ENCODE measurements around the gene TBPL1.

The TBPL1 gene

DNA sequence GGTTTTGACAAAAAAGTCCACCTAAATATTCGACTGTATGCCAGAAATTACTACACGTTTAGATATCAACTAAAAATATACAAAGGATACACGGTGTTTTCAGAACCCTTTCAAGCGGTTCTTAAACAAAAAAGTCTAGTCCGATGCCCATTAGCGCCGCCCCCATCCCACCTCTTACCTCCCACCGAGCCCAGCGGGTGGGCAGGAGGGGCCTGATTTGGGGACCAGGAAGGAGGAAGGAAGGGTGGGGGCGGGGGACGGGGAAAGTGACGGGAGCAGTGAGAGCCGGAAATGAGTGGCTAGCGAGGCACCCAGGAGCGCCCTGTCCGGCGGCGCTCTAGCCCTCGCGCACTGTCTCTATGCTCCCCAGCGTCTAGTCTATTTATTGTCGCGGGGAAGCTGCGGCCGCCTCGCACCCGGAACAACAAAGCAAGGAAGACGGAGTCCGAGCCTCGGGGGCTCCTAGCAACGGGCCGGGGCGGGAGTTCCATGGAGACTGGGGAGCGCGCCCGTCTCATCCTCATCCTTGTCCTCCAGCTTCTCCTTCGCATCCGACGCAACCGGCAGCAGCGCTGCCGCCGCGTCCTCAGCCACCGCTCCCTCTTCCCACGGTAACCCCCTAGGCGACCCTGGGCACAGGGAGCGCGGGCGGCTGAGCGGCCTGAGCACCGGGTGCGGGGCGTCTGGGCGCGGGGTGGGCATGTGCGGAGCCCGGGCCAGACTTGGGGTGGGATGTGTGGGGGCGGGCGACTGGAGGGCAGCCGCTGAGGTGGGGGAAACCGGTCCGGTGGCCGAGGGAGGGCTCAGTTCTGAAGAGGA, at the start of gene TBPL1:
Gene TBPL1 (plus strand): TSS at position 410 of the 819 bp plus-strand sequence. CDS start 26,902 bp downstream, outside the sequence.
- peak within 1 kb of the TSS; percentile 87 to 98 (median 91) for H3K4me3 ChIP-seq (ENCODE audit: low read depth in 1 of 5, low read length in 5 of 5)
- H3K9ac ChIP-seq (ENCODE audit: low read length in 5 of 5) = peak within 1 kb of the TSS; percentile 57 to 90 (median 77)
- peak within 1 kb of the TSS; percentile 94 for H3K27ac ChIP-seq (ENCODE audit: low read depth, low read length)
- peaks cover 5 to 32% (median 20%) of the 10 kb centered on the region in 5 donors for H3K4me1 ChIP-seq (ENCODE audit: control insufficient read depth in 5 of 5, insufficient read depth in 5 of 5, low read length in 5 of 5)
- H3K9me3 ChIP-seq (ENCODE audit: control insufficient read depth in 5 of 5, low read length in 5 of 5) = no peaks in the 10 kb centered on the region
- no peaks in the 10 kb centered on the region for H3K27me3 ChIP-seq (ENCODE audit: control insufficient read depth in 5 of 5, insufficient read depth in 4 of 5, low read length in 5 of 5)
- H3K36me3 ChIP-seq (ENCODE audit: control insufficient read depth in 5 of 5, insufficient read depth in 5 of 5, low read length in 5 of 5) = no peaks in the 10 kb centered on the region

DNA sequence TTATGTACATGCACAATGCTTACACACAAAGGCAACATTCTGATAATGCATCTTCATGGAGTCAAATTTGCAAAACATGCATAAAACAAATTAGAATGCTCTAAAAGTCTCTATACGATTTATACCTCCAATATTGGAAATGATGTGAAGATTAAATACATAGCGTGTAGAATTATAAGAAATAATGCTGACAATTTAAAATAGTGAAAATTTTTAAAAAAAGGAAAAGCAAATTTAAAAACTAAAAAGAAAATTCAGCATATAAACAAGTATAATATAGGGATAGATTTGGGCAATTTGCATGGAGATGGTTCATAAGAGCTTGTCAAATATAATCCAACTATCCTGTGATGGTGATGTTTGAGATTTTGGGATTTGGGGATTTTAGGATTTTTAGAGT, 49.2 kb upstream of the TBPL1 start:
- Histone ChIP-seq H3K4me3 (ENCODE audit: low read depth in 1 of 5, low read length in 5 of 5) (no peak overlapping the region), H3K27me3 (ENCODE audit: control insufficient read depth in 5 of 5, insufficient read depth in 4 of 5, low read length in 5 of 5) (peaks cover 0 to 18% (median 4%) of the 10 kb centered on the region in 5 donors), H3K9ac (ENCODE audit: low read length in 5 of 5) (no peak overlapping the region), H3K9me3 (ENCODE audit: control insufficient read depth in 5 of 5, low read length in 5 of 5) (no peaks in the 10 kb centered on the region), H3K4me1 (ENCODE audit: control insufficient read depth in 5 of 5, insufficient read depth in 5 of 5, low read length in 5 of 5) (no peaks in the 10 kb centered on the region), H3K27ac (ENCODE audit: low read depth, low read length) (no peak overlapping the region), H3K36me3 (ENCODE audit: control insufficient read depth in 5 of 5, insufficient read depth in 5 of 5, low read length in 5 of 5) (no peaks in the 10 kb centered on the region)

DNA sequence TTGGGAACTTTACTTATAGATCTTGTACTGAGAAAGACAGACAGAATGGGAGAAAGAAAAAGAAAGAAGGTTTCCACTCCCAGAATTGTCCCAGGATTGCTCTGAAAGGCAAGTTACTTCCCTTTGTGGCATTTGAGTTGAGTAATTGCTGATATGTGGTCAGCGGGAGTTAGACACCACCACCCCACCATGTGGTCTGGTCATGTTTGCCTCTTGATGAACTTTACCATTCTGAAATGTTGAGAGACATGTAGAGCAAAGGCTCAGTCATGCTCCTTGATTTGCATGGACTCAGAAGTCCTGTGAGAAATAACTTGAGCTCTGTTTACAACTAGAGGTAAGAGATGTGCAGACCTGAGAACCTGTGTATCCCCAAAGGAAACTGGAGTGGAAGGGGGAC, 47.0 kb upstream of the TBPL1 start:
- H3K27me3 ChIP-seq (ENCODE audit: control insufficient read depth in 5 of 5, insufficient read depth in 4 of 5, low read length in 5 of 5) = peaks cover 0 to 12% (median 3%) of the 10 kb centered on the region in 5 donors
- H3K27ac ChIP-seq (ENCODE audit: low read depth, low read length) = no peak overlapping the region
- H3K4me3 ChIP-seq (ENCODE audit: low read depth in 1 of 5, low read length in 5 of 5) = no peak overlapping the region
- no peaks in the 10 kb centered on the region for H3K4me1 ChIP-seq (ENCODE audit: control insufficient read depth in 5 of 5, insufficient read depth in 5 of 5, low read length in 5 of 5)
- no peaks in the 10 kb centered on the region for H3K36me3 ChIP-seq (ENCODE audit: control insufficient read depth in 5 of 5, insufficient read depth in 5 of 5, low read length in 5 of 5)
- no peaks in the 10 kb centered on the region for H3K9me3 ChIP-seq (ENCODE audit: control insufficient read depth in 5 of 5, low read length in 5 of 5)
- no peak overlapping the region for H3K9ac ChIP-seq (ENCODE audit: low read length in 5 of 5)

DNA sequence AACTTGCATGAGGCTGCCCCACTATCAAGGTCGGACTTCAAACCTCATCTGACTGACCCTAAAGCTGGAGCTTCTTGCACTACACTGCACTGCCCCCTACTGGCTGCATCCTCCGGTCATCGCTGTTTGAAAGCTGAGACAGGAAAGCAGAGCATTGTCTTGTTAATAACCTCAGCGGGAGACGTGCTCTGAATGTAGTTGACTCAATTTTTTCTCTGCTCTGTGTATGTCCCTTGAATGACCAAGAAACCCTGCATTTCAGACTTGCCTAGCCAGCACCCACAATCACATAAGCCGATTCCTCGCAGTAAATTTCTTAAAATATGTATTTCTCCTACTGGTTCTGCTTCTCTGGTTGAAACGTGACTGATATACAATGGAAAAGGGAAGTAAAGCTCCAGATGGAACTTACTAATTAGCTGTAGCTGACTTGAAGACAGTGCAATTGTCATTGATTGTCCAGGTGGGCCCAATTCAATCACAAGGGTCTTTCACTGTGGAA, 36.3 kb upstream of the TBPL1 start:
- Histone ChIP-seq H3K27me3 (ENCODE audit: control insufficient read depth in 5 of 5, insufficient read depth in 4 of 5, low read length in 5 of 5) (peaks cover 0 to 5% (median 0%) of the 10 kb centered on the region in 5 donors), H3K27ac (ENCODE audit: low read depth, low read length) (no peak overlapping the region), H3K4me3 (ENCODE audit: low read depth in 1 of 5, low read length in 5 of 5) (peak overlapping the region in 1 of 5 donors; percentile 32), H3K4me1 (ENCODE audit: control insufficient read depth in 5 of 5, insufficient read depth in 5 of 5, low read length in 5 of 5) (peaks cover 0 to 4% (median 2%) of the 10 kb centered on the region in 5 donors), H3K9ac (ENCODE audit: low read length in 5 of 5) (no peak overlapping the region), H3K9me3 (ENCODE audit: control insufficient read depth in 5 of 5, low read length in 5 of 5) (peaks cover 0 to 5% (median 3%) of the 10 kb centered on the region in 5 donors), H3K36me3 (ENCODE audit: control insufficient read depth in 5 of 5, insufficient read depth in 5 of 5, low read length in 5 of 5) (no peaks in the 10 kb centered on the region)

DNA sequence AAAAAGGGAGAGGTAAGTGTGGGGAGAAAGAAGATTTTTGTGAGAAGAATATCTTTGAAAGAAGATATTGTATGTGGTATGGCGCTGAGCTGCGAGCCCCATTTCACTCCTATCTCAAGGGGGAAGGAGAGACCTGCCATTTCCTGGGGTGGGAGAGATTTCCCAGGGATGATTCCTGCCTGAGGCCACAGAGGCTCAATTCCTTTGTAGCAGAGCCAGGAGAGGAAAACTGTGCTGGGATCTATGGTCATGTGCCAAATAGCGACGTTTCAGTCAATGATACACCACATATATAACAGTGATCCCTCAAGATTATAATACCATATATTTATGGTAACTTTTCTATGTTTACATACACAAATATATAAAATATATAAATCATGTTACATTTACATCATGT, 35.2 kb upstream of the TBPL1 start:
- Histone ChIP-seq H3K27ac (ENCODE audit: low read depth, low read length) (no peak overlapping the region), H3K9ac (ENCODE audit: low read length in 5 of 5) (no peak overlapping the region), H3K4me1 (ENCODE audit: control insufficient read depth in 5 of 5, insufficient read depth in 5 of 5, low read length in 5 of 5) (peaks cover 0 to 4% (median 2%) of the 10 kb centered on the region in 5 donors), H3K4me3 (ENCODE audit: low read depth in 1 of 5, low read length in 5 of 5) (no peak overlapping the region), H3K36me3 (ENCODE audit: control insufficient read depth in 5 of 5, insufficient read depth in 5 of 5, low read length in 5 of 5) (no peaks in the 10 kb centered on the region), H3K9me3 (ENCODE audit: control insufficient read depth in 5 of 5, low read length in 5 of 5) (peaks cover 0 to 5% (median 3%) of the 10 kb centered on the region in 5 donors), H3K27me3 (ENCODE audit: control insufficient read depth in 5 of 5, insufficient read depth in 4 of 5, low read length in 5 of 5) (peaks cover 0 to 5% (median 0%) of the 10 kb centered on the region in 5 donors)

DNA sequence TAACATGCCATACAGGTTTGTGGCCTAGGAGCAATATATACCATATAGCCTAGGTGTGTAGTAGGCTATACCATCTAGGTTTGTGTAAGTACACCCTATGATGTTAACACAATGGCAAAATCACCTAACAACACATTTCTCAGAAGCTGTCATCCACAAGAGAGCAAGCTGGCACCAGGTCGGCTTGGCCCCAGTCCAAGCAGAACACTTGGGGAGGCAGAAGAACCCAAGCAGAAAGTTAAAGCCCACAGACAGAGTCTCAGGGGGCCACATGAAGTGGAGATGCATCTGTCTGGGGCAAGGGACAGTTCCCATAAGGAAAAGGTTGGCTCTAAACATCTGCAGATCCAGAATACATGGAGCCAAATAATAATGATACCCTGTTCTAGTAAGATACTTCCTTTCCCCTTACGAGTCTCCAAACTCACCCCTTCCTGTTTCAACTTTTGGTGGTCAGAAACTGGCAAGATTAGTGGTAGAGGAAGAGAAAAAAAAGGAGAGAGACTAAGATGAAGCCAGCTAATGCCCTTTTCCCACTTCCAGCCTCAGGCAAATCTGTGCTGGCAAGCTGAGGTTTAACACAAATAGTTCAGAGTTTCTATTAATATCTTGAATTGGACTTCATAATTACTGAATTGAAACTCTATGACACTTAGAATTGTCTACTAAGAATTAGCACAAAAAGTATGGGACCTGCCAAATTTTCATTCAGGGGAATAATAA, 34.7 kb upstream of the TBPL1 start:
- H3K9me3 ChIP-seq (ENCODE audit: control insufficient read depth in 5 of 5, low read length in 5 of 5) = peaks cover 0 to 5% (median 3%) of the 10 kb centered on the region in 5 donors
- no peak overlapping the region for H3K4me3 ChIP-seq (ENCODE audit: low read depth in 1 of 5, low read length in 5 of 5)
- H3K9ac ChIP-seq (ENCODE audit: low read length in 5 of 5) = no peak overlapping the region
- peaks cover 0 to 5% (median 0%) of the 10 kb centered on the region in 5 donors for H3K27me3 ChIP-seq (ENCODE audit: control insufficient read depth in 5 of 5, insufficient read depth in 4 of 5, low read length in 5 of 5)
- H3K27ac ChIP-seq (ENCODE audit: low read depth, low read length) = no peak overlapping the region
- peaks cover 0 to 4% (median 2%) of the 10 kb centered on the region in 5 donors for H3K4me1 ChIP-seq (ENCODE audit: control insufficient read depth in 5 of 5, insufficient read depth in 5 of 5, low read length in 5 of 5)
- H3K36me3 ChIP-seq (ENCODE audit: control insufficient read depth in 5 of 5, insufficient read depth in 5 of 5, low read length in 5 of 5) = no peaks in the 10 kb centered on the region

DNA sequence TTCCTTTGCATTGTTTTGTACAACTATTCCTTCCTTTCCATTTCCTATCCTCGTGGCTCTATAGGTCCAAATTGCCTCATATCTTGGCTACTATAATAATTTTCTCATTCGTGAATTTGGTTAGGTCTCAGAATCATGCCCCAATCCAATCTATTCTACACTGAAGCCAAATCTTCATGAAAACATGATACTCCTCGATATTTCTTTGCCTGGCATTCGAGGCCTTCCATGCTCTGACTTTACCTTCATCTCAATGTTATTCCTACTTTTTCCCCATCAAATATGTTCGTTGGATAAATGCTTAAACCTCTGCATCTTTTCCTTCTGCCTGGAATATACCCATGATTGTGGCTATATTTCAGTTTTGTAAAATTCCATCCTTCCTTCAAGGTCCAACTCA, 33.7 kb upstream of the TBPL1 start:
- Histone ChIP-seq H3K36me3 (ENCODE audit: control insufficient read depth in 5 of 5, insufficient read depth in 5 of 5, low read length in 5 of 5) (no peaks in the 10 kb centered on the region), H3K27me3 (ENCODE audit: control insufficient read depth in 5 of 5, insufficient read depth in 4 of 5, low read length in 5 of 5) (peaks cover 0 to 5% (median 0%) of the 10 kb centered on the region in 5 donors), H3K27ac (ENCODE audit: low read depth, low read length) (no peak overlapping the region), H3K9ac (ENCODE audit: low read length in 5 of 5) (no peak overlapping the region), H3K4me1 (ENCODE audit: control insufficient read depth in 5 of 5, insufficient read depth in 5 of 5, low read length in 5 of 5) (peaks cover 0 to 4% (median 2%) of the 10 kb centered on the region in 5 donors), H3K4me3 (ENCODE audit: low read depth in 1 of 5, low read length in 5 of 5) (no peak overlapping the region), H3K9me3 (ENCODE audit: control insufficient read depth in 5 of 5, low read length in 5 of 5) (no peaks in the 10 kb centered on the region)

DNA sequence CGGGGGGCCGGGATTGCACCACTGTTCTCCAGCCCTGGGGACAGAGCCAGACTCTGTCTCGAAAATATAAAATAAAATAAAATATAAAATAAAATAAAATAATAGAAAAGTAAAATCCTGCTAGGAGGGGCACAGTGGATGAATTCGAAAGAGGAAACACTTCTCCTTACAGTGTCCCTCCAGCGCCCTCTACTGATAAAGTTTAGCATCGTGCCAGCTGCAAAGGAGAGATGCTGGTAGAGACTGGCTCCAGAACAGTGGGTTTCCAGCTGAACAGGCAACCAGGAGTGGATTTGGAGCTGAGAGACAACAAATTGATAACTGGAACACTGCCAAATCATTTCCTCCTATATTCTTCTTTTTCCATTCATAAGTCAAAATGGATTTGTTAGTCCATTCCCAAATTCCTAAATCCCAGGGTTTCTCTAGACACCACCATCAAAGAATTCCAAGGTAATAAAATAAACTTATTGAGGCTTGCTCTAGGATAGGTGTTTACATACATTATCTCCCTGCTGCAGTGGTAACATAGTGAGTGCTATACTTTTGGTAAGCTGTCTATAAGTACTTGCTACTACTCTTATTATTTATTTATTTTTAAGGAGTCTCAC, 31.7 kb upstream of the TBPL1 start:
- H3K9me3 ChIP-seq (ENCODE audit: control insufficient read depth in 5 of 5, low read length in 5 of 5) = no peaks in the 10 kb centered on the region
- no peaks in the 10 kb centered on the region for H3K36me3 ChIP-seq (ENCODE audit: control insufficient read depth in 5 of 5, insufficient read depth in 5 of 5, low read length in 5 of 5)
- H3K4me1 ChIP-seq (ENCODE audit: control insufficient read depth in 5 of 5, insufficient read depth in 5 of 5, low read length in 5 of 5) = peaks cover 0 to 4% (median 2%) of the 10 kb centered on the region in 5 donors
- H3K27me3 ChIP-seq (ENCODE audit: control insufficient read depth in 5 of 5, insufficient read depth in 4 of 5, low read length in 5 of 5) = peaks cover 0 to 5% (median 0%) of the 10 kb centered on the region in 5 donors
- no peak overlapping the region for H3K4me3 ChIP-seq (ENCODE audit: low read depth in 1 of 5, low read length in 5 of 5)
- no peak overlapping the region for H3K27ac ChIP-seq (ENCODE audit: low read depth, low read length)
- no peak overlapping the region for H3K9ac ChIP-seq (ENCODE audit: low read length in 5 of 5)

DNA sequence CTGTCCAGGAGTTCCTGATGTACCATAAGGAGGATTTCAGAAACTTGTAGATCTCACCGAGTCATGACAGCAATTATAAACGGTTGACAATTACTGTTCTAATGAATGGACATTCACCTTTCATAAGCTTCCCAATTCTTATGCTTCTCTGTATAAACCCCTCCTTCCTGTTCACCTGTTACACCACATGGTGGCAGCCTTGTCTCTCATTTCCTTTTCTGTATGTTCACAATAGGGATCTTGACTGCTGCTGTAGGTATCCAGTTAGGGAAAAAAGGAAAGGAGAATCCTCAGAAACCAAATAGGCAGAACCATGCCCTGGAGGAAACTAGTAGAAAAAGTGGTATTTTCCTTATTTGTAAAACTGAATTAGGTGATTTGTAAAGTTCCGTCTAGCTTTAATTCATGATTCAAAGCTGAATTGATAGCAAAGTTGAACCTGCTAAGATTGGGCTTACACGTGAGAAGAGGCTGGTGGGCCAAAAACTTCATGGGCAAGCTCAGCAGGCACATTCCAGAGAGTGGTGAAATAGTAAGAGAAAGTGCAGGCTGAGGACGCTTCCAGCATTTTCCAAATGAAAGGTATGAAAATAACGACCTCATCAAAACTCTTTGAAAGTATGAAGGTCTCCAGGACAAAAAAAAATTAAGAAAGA, 29.0 kb upstream of the TBPL1 start:
- Histone ChIP-seq H3K27ac (ENCODE audit: low read depth, low read length) (no peak overlapping the region), H3K36me3 (ENCODE audit: control insufficient read depth in 5 of 5, insufficient read depth in 5 of 5, low read length in 5 of 5) (no peaks in the 10 kb centered on the region)

More for the DNA sequence above, 29.0 kb upstream of the TBPL1 start:
- Histone ChIP-seq H3K27me3 (ENCODE audit: control insufficient read depth in 5 of 5, insufficient read depth in 4 of 5, low read length in 5 of 5) (peaks cover 0 to 5% (median 4%) of the 10 kb centered on the region in 5 donors), H3K9ac (ENCODE audit: low read length in 5 of 5) (no peak overlapping the region), H3K9me3 (ENCODE audit: control insufficient read depth in 5 of 5, low read length in 5 of 5) (no peaks in the 10 kb centered on the region), H3K4me3 (ENCODE audit: low read depth in 1 of 5, low read length in 5 of 5) (no peak overlapping the region), H3K4me1 (ENCODE audit: control insufficient read depth in 5 of 5, insufficient read depth in 5 of 5, low read length in 5 of 5) (no peaks in the 10 kb centered on the region)

Data from subcutaneous abdominal adipose tissue (tissue), 5 donors.